ENCODE results near the gene ERCC6L.

Gene ERCC6L, protein sequence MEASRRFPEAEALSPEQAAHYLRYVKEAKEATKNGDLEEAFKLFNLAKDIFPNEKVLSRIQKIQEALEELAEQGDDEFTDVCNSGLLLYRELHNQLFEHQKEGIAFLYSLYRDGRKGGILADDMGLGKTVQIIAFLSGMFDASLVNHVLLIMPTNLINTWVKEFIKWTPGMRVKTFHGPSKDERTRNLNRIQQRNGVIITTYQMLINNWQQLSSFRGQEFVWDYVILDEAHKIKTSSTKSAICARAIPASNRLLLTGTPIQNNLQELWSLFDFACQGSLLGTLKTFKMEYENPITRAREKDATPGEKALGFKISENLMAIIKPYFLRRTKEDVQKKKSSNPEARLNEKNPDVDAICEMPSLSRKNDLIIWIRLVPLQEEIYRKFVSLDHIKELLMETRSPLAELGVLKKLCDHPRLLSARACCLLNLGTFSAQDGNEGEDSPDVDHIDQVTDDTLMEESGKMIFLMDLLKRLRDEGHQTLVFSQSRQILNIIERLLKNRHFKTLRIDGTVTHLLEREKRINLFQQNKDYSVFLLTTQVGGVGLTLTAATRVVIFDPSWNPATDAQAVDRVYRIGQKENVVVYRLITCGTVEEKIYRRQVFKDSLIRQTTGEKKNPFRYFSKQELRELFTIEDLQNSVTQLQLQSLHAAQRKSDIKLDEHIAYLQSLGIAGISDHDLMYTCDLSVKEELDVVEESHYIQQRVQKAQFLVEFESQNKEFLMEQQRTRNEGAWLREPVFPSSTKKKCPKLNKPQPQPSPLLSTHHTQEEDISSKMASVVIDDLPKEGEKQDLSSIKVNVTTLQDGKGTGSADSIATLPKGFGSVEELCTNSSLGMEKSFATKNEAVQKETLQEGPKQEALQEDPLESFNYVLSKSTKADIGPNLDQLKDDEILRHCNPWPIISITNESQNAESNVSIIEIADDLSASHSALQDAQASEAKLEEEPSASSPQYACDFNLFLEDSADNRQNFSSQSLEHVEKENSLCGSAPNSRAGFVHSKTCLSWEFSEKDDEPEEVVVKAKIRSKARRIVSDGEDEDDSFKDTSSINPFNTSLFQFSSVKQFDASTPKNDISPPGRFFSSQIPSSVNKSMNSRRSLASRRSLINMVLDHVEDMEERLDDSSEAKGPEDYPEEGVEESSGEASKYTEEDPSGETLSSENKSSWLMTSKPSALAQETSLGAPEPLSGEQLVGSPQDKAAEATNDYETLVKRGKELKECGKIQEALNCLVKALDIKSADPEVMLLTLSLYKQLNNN
- 0 to 7.0 (median 2.3) reads per million in 9 experiments for total RNA-seq

DNA sequence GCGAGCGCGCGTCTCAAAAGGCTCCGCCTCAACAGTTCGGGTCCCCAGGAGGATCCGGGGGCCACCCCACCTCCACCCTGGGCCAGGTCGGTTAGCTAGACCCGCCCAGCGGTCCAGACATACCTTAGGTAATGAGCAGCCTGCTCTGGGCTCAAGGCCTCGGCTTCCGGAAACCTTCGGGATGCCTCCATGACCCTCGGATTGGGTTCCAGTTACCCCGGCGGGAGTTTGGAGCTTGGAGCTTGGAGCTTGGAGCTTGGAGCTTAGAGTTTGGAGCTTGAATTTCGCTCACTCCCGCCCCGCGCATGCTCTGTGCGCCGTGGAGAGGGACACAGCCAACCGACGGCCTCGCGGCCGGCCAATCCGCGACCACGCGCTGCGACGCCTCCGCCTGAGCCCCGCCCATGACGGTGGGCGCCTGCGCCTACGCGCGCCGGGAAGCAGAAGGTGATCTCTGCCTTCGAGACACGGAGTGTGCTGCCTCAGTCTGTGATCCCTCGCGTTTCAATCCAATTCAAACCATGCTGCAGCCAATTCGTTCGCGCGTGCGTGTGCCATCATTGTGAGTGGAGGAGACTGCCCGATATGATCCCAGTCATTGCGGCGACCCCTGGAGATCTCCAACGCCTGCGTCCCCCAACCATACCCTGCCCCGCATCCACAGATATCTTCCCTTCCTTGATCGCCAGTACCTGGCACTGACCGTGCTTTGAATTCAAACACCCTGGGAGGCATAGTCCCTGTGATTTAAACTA lies at the start of gene ERCC6L:
Gene ERCC6L, minus strand, starts transcription at position 307 of the 755 bp plus-strand sequence. Its CDS starts 116 bp downstream, at position 191.
- Mint-ChIP-seq H3K4me3 (peak within 1 kb of the TSS; percentile 67 to 72), H3K27ac (no peak within 1 kb of the TSS), H3K4me1 (ENCODE audit: low read depth in 2 of 2) (no peaks in the 10 kb centered on the region), H3K27me3 (no peaks in the 10 kb centered on the region), H3K36me3 (ENCODE audit: insufficient read depth) (no peaks in the 10 kb centered on the region), H3K9me3 (no peaks in the 10 kb centered on the region)
- peak; percentile 77 to 80 (median 79) for DNase-seq
- ATAC-seq (replicated peaks) = peak; percentile 98

- no peak for ATAC-seq (replicated peaks)
- Mint-ChIP-seq H3K9me3 (no peaks in the 10 kb centered on the region), H3K27me3 (peaks cover 9 to 12% of the 10 kb centered on the region in 2 donors), H3K36me3 (ENCODE audit: insufficient read depth) (peaks cover 2% of the 10 kb centered on the region), H3K27ac (no peak overlapping the region), H3K4me3 (no peak overlapping the region), H3K4me1 (ENCODE audit: low read depth in 2 of 2) (peaks cover 0 to under 1% of the 10 kb centered on the region in 2 donors)
- no peak for DNase-seq
Measured at GRCh38 chrX:72282302-72282701, 43.5 kb upstream of the ERCC6L start.

DNA sequence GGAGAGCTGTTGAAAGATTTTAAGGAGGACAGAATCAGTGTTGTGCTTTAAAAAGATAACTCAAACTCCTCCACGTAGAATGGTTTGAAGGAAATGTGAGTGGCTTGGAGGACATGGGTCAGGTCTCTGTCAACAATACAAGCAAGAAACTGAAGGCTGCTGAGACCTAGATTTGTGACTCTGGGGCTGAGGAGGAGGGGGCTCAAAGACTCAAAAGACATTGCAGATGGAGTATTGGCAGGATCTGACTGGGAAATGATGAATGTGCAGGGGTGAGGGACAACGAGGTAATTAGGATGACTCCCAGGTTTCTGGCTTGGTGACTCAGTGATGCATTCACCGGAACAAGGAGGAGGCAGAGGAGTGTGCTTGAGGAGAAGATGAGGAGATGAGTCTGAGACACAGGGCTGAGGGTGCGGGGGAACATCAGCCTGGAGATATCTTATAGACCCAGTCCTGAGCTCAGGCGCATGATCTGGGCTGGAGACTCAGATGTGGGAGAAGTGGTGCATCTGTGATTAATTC lies 41.6 kb upstream of the ERCC6L start:
- Mint-ChIP-seq H3K27me3 (peaks cover 9 to 12% of the 10 kb centered on the region in 2 donors), H3K4me3 (no peak overlapping the region), H3K36me3 (ENCODE audit: insufficient read depth) (peaks cover 15% of the 10 kb centered on the region), H3K27ac (no peak overlapping the region), H3K9me3 (no peaks in the 10 kb centered on the region), H3K4me1 (ENCODE audit: low read depth in 2 of 2) (peaks cover 6 to 8% of the 10 kb centered on the region in 2 donors)
- DNase-seq (no peak), ATAC-seq (replicated peaks) (no peak)

- peak; percentile 9 for ATAC-seq (replicated peaks)
- H3K27me3 Mint-ChIP-seq = peaks cover 9 to 12% of the 10 kb centered on the region in 2 donors
- peaks cover 29 to 32% of the 10 kb centered on the region in 2 donors for H3K4me1 Mint-ChIP-seq (ENCODE audit: low read depth in 2 of 2)
- peaks cover 52% of the 10 kb centered on the region for H3K36me3 Mint-ChIP-seq (ENCODE audit: insufficient read depth)
- no peak for DNase-seq
- H3K4me3 Mint-ChIP-seq = peak overlapping the region; percentile 87 to 92
- H3K27ac Mint-ChIP-seq = peak overlapping the region; percentile 90 to 94
- H3K9me3 Mint-ChIP-seq = no peaks in the 10 kb centered on the region
Measured at GRCh38 chrX:72276478-72276953, 37.7 kb upstream of the ERCC6L start.

GRCh38 chrX:72274526-72274925 lies 35.7 kb upstream of the ERCC6L start:
- Mint-ChIP-seq H3K36me3 (ENCODE audit: insufficient read depth) (peaks cover 67% of the 10 kb centered on the region), H3K4me3 (peak overlapping the region; percentile 87 to 92), H3K27me3 (no peaks in the 10 kb centered on the region), H3K27ac (peak overlapping the region; percentile 90 to 94), H3K4me1 (ENCODE audit: low read depth in 2 of 2) (peaks cover 29 to 35% of the 10 kb centered on the region in 2 donors), H3K9me3 (no peaks in the 10 kb centered on the region)
- ATAC-seq (replicated peaks) (no peak), DNase-seq (no peak)

- peak overlapping the region; percentile 90 to 94 for H3K27ac Mint-ChIP-seq
Measured at GRCh38 chrX:72273718-72274117, 34.9 kb upstream of the ERCC6L start.

DNA sequence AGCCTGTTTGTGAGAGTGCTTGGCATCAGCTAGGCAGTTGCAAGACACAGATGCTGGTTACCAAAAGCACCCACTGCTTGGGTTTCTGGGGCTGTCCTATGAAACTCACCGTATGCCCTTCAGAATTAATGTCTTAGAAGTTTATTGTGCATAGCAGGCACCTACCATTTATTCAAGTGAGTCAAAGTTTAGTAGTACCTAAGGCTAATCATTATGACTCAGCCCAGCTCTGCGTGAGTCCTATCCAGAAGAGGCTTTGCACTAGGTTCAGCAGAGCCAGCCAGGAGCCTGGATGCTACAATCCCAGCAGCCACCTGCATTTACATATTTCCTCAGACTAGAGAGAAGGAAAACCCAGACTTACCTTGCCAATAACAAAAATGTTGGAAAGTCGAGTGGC lies 34.0 kb upstream of the ERCC6L start:
- H3K27me3 Mint-ChIP-seq = no peaks in the 10 kb centered on the region
- ATAC-seq (replicated peaks) (no peak), DNase-seq (no peak)
- peaks cover 29 to 35% of the 10 kb centered on the region in 2 donors for H3K4me1 Mint-ChIP-seq (ENCODE audit: low read depth in 2 of 2)
- H3K9me3 Mint-ChIP-seq = no peaks in the 10 kb centered on the region
- no peak overlapping the region for H3K4me3 Mint-ChIP-seq
- peaks cover 72% of the 10 kb centered on the region for H3K36me3 Mint-ChIP-seq (ENCODE audit: insufficient read depth)
- H3K27ac Mint-ChIP-seq = peak overlapping the region; percentile 50 to 94

More at GRCh38 chrX:72273718-72274117, 34.9 kb upstream of the ERCC6L start:
- Mint-ChIP-seq H3K36me3 (ENCODE audit: insufficient read depth) (peaks cover 74% of the 10 kb centered on the region), H3K27me3 (no peaks in the 10 kb centered on the region), H3K4me1 (ENCODE audit: low read depth in 2 of 2) (peaks cover 29 to 35% of the 10 kb centered on the region in 2 donors), H3K9me3 (no peaks in the 10 kb centered on the region), H3K4me3 (peak overlapping the region; percentile 87 to 92)
- ATAC-seq (replicated peaks) (no peak), DNase-seq (no peak)

DNA sequence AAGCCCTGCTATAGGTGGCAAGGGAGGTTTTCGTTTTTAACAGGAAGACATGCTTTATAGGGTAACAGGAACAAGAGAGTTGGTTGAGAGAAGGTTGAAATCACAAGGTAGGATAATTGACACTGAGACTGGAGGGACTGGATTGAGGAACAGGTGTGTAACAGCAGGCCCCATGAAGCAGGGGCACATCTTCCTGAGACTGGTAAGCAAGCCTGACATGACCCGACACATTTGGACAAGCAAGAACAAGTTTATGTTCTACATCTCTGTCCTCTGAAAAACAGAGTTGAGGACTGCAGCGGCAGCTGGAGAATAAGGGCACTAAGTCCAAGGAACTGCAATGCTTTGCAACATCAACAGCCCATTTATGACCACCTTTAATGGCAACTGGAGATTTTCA lies 33.0 kb upstream of the ERCC6L start:
- H3K4me1 Mint-ChIP-seq (ENCODE audit: low read depth in 2 of 2) = peaks cover 27 to 35% of the 10 kb centered on the region in 2 donors
- H3K9me3 Mint-ChIP-seq = no peaks in the 10 kb centered on the region
- no peak overlapping the region for H3K4me3 Mint-ChIP-seq
- H3K27me3 Mint-ChIP-seq = no peaks in the 10 kb centered on the region
- H3K27ac Mint-ChIP-seq = peak overlapping the region in 1 of 2 donors; percentile 50
- H3K36me3 Mint-ChIP-seq (ENCODE audit: insufficient read depth) = peaks cover 68% of the 10 kb centered on the region
- no peak for ATAC-seq (replicated peaks)
- DNase-seq = no peak

- Mint-ChIP-seq H3K4me3 (no peak overlapping the region), H3K9me3 (no peaks in the 10 kb centered on the region), H3K27ac (peak overlapping the region in 1 of 2 donors; percentile 50), H3K4me1 (ENCODE audit: low read depth in 2 of 2) (peaks cover 27 to 35% of the 10 kb centered on the region in 2 donors), H3K36me3 (ENCODE audit: insufficient read depth) (peaks cover 64% of the 10 kb centered on the region), H3K27me3 (no peaks in the 10 kb centered on the region)
- DNase-seq (no peak), ATAC-seq (replicated peaks) (no peak)
Measured at GRCh38 chrX:72271091-72271788, 32.4 kb upstream of the ERCC6L start.

DNA sequence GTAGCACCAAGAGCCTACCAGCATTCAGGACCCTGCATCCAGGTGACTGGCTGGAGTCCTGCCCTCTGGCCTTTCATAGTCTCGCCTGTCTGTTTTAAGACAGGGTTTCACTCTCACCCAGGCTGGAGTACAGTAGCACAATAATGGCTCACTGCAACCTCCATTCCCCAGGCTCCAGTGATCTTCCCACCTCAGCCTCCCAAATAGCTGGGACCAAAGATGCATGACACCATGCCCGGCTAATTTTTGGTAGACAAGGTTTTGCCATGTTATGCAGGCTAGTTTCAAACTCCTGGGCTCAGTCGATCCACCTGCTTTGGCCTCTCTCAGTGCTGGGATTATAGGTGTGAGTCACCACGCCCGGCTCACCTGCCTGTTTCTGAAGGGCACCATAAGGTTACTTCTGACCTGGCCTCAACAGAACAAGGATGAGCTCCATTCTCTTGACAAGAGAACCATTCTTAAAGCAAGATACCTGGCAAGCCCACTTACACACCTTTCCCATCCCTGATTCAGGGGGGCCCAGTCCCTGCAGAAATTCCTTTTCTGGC lies 31.6 kb upstream of the ERCC6L start:
- peaks cover 59% of the 10 kb centered on the region for H3K36me3 Mint-ChIP-seq (ENCODE audit: insufficient read depth)
- H3K4me3 Mint-ChIP-seq = no peak overlapping the region
- DNase-seq (no peak), ATAC-seq (replicated peaks) (no peak)
- no peaks in the 10 kb centered on the region for H3K9me3 Mint-ChIP-seq
- H3K4me1 Mint-ChIP-seq (ENCODE audit: low read depth in 2 of 2) = peaks cover 23 to 27% of the 10 kb centered on the region in 2 donors
- no peak overlapping the region for H3K27ac Mint-ChIP-seq
- no peaks in the 10 kb centered on the region for H3K27me3 Mint-ChIP-seq

DNA sequence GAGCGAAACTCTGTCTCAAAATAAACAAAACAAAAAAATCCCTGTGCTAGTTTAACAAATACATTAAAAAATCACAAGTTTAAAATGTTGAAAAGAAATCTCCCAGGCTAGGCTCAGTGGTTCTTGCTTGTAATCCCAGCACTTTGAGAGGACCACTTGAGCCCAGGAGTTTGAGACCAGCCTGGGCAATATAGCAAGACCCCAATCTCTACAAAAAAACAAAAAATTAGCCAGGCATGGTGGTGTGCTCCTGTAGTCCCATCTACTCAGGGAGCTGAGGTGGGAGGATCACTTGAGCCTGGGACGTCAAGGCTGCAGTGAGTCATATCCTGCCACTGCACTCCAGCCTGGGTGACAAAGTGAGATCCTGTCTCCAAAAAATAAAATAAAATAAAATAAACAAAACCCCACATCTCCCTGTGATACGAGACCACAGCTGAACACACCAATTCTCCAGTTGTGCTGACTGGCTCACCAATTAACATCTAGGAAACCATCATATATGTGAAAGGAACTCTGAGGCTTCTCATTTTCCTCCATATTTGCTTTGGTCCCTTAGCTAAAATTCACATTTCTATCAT lies 30.9 kb upstream of the ERCC6L start:
- H3K27me3 Mint-ChIP-seq = no peaks in the 10 kb centered on the region
- peaks cover 19 to 22% of the 10 kb centered on the region in 2 donors for H3K4me1 Mint-ChIP-seq (ENCODE audit: low read depth in 2 of 2)
- no peaks in the 10 kb centered on the region for H3K9me3 Mint-ChIP-seq
- peaks cover 54% of the 10 kb centered on the region for H3K36me3 Mint-ChIP-seq (ENCODE audit: insufficient read depth)
- peak; percentile 48 for ATAC-seq (replicated peaks)
- H3K27ac Mint-ChIP-seq = peak overlapping the region in 1 of 2 donors; percentile 38
- DNase-seq = no peak
- H3K4me3 Mint-ChIP-seq = no peak overlapping the region
